Glomerular visceral epithelial cell (primary cell): ENCODE data around the gene TXNDC2.
"Not testable (repeated sequence)": the region's sequence is repeated elsewhere in the genome, so short reads cannot be mapped to it uniquely, and the experiment has no call there.

Experiments
- DNase-seq: peaks from one replicate; pipeline ENCODE4 v3.0.0-alpha.2; 2016; ENCODE audit errors: extremely low spot score

The TXNDC2 gene

DNA sequence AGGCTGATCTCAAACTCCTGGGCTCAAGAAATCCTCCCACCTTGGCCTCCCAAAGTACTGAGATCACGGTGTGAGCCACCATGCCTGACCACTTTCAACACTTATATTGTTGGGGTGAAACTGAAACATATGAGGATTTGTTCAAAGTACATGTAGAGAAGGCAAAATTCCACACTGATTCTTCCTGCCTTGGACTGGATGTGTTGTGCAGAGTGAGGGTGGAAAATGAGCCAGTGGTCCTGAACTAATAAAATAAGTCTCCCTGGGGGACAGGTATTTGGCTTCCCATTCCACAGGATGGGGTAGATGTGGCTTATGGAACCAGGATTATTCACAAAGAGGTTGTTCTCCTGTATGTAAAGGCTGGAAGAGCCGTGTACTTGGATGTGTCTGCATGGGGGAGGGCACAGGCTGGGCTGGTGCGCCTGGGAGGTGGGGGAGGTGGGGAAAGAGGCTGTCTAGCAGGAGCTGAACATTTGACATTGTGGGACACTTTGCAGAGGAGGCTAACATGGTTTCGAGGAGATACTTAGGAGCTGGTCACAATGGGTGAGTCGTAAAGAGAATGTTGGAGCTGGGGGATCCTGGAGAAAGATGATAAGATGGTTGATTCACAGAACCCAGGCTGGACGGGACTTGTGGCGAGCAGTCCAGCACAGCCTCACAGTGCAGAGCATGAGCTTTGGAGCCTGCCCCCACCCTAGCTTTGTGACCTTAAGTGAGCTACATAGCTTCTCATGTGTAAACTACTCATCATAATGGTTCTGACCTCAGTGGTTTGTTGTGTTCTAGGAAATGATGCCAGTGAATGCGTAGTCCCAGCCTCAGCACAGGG, at the start of gene TXNDC2:
Gene TXNDC2 (plus strand): TSS at position 804 of the 835 bp plus-strand sequence. CDS start 708 bp downstream, outside the sequence.
- DNase-seq = no peak

DNA sequence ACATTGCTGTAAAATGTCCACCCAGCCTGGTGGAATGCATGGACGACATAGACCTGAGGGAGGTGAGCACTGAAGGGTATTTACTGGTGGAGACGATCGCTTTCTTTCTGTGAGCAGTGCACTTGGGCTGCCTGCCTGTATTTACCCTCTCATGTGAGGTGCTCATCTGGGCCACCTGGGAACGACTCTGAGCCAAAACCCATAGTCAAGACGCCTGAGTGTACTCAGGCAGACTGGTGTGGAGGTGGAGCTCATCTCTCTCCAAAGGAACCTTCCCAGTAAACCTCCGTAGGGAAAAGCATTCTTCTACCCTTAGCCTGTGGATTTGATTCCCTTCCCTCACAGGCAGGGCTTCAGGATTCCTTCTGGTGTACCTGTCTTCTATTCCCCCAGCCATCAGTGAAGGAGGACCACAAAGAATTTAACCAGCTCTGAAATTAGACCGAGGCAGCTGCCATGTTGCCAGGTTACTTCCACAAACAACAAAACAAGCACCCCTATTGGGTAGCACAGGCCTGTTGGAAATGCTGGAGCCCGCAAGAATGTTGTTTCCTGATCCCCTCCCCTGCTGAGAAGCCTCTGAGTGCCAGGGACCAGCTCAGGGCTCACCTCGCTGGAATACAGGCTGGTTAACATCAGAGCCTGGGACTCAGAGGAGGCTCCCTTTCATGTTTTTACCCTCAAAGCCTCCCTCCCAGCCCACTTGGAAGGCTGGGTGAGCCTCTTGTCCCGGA, 47.5 kb upstream of the TXNDC2 start:
- DNase-seq = peak; percentile 60

DNA sequence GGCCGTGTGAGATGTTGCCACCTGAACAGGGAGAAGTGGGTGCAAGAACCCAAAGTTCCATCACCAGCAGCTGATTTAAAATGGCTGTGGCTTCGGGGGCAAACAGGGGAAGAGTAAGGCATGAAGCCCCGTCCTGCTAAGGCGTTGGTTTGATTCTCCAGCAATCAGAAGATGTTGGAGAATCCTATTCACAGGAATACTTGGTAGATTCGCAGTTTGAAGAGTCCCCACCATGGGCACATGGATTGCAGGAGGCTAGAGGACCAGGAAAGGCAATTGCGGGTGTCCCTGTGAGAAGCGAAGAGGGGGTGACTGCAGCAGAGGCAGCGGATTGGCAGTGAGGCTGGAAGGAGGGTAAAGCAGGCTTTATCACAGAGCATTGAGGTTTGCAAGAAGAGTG, 46.6 kb upstream of the TXNDC2 start:
- DNase-seq = no peak

DNA sequence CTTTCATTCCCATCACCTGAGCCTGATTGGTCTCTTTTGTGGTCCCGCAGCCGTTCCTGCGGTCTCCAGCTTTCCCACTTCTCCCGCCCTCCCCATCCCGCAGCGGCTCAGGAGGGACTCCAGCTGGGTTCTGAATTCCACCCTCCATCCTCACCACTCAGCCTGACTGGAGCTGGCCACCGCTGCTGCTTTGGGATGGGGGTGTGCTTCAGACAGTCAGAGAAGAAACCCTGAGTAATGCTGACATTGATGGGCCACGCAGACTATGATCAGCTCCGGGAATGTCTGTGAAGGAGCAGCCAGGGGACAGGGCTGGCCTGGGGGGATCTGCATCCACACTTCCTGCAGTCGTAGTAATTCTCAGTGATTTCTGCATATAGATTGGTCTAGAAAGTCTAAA, 45.9 kb upstream of the TXNDC2 start:
- no peak for DNase-seq

DNA sequence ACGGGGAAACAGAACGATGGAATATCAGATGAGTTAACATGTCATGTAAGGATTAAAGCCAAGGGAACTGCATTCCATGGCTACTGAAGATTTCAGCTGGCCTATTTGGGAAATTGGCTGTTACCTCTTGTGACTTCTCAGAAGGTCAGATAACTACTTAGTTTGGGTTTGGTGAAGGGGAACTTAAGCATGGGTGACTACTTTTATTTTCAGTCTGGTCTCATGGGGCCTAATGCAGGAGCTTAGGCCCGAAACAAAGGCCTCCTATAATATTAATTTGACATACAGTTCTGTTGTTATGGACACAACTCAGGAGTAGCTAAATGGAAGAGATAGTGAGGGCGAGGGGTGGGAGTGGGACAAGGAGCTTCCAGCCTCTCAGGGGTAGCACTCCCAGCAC, 44.0 kb upstream of the TXNDC2 start:
- DNase-seq = no peak

DNA sequence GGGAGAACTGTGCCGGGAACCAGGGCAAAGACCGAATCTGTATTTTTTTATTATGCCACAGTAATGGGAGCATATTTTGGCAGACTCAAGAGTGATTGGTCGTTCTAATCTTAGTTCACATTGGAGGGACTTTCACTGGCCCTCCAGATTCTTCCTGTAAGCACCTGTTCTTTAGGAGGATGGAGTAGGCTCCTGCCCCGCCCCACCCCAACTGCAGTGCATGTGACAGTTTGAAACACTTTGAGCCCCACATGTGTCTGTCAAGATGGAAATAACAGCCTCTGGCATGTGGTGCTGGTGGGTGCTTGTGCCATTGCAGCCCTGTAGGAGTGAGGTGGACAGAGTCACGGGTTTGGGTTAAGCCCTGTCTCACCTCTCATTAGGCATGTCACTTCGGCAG, 43.3 kb upstream of the TXNDC2 start:
- DNase-seq = no peak

DNA sequence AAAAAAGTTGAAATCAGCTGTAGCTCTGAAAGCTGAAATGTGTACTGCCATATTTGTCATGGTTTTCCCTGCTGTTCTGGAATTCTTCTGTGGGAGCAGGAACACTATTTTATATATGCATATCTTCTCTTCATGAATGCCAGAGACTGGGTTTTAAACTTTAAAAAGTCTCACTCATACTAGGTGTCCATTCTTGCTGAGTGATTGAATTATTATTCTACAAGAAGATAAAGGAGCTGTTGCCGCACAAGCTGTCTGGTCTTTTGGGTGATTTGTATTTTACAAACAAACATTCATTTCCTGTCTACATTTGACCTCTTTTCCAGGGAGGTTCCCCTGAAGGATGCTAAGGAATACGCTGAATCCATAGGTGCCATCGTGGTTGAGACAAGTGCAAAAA, 40.5 kb upstream of the TXNDC2 start:
- no peak for DNase-seq

DNA sequence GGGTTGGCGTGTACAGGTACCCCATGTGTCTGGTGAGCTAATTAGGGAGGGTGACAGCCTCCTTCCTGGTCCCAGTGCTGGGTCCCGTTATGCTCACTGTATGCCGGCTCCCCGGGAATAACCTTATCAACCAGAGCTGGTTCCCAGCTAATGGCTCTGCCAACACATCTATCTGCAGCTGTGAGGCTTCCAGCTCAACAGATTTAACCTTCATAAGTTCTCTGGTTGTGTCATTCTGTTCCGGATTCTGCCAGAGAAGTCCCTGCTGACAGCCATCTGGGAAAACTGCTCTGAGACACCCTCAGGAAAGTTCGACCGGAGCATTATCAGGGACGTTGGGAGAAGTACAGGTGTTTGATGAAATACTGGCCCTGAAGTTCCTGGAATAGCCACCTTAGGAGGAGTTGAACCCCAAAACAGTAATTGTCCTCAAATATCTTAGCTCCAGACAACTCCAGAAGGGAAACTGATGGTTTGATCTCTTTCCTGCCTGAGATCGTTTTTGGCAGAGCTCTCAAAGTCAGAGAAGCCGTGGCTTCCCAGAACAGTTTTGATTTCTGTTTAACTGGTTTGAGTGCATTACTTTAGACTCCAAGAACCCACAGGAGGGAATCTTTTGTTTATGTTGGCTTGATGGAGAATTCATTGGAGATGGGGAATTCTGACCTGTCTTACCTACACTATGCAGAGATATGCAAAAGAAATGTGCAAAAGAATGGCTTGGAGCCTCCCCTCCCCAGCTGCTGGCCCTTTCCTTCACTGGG, 39.4 kb upstream of the TXNDC2 start:
- no peak for DNase-seq

DNA sequence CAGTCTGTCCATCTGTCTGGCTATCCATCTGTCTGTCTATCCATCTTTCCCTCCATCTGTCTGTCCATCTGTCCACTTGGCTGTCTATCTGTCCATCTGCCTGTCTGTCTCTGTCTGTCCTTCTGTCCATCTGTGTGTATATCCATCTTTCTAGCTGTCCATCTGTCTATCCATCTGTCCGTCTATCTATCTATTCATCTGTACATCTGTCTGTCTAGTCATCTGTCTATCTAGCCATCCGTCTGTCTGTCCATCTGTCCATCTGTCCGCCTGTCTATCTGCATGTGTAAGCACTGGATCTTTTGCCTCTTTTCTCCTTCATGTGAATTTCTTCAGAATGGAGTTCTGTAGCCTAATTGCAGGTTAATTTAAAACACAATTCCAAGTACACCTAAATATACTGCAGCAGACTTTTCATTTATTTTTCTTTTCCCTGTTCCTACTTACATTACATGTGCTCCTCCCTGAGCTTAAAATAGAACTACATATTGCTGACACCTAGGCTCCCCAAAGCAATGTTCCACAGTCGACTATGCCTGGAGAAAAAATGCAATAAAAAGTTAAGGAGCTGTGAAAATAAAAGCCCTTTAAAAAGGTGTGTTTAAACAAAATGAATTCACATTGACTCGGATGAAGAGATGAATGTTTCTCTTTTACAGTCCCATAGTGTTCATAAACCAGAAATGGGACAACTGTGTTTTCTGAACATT, 37.4 kb upstream of the TXNDC2 start:
- no peak for DNase-seq

DNA sequence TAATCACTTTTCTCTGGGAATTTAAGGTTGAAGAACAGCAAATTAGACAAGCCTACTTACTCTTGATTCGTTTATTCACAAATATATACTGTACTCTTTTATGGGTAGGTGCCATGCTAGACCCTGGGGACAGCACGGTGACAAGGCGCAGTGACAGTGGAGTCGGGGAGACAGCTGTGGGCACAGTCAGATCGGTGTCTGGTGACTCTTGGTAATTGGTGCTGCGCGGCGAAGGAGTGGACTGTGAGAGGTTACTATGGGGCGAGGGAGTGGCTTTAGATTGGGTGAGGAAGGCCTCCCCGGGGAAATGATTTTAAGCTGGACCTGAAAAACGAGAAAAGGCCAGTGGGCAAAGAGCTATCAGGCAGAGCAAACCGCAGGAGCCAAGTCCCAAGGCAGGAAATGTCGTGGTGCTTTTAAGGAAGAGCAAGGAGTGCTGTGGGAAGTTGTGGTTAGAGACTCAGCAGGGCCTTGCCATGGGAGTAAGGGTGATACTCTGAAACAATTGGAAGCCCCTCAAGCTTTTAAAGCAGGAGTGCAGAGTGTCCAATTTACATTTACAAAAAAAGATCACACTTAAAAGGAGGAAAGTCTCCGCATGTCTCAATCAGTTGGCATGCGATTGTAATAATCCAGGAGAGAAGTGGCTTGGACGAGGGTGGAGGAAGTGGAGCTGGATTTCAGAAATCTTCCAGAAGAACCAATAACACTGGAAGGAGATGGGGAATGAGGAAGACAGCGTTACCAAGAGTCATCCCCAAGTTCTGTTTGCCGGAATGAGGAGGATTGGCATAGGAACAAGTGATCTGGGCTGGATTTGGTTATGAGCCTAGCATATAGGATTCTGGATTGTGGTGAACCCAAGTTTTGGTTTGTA, 36.1 kb upstream of the TXNDC2 start:
- peak; percentile 24 for DNase-seq

DNA sequence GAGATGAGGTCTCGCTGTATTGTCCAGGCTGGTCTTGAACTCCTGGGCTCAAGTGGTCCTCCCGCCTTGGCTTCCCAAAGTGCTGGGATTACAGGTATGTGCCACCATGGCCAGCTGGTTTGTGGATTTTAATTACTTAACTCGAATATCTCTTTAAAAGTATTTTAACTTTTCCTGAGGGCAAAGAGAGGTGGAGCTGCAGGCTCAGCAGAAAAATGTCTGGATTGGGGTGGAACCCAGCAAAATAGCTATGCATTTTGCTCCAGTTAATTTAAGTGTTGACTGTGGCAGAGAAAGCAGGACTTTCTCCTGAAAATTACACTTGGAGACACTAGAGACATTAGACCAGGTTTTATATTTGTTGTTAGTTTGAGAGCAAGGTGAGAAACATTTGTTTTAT, 35.5 kb upstream of the TXNDC2 start:
- DNase-seq = no peak

DNA sequence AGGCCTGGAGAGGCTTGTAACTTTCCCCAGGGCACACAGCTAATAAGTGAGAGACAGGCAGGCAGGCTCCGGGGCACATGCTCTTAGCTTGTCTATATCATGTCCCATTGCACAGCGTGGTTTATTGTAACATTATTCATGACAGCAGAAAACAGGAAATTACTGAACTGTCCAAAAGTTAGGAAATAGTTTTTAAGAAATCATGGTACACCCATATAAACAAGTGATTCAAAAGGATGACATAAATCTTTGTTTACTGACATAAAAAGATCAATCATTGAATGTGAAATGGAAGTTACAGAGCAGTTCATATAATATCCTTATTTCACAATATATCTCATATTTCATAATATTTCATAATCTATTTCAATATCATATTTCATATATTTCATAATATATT, 34.3 kb upstream of the TXNDC2 start:
- no peak for DNase-seq

DNA sequence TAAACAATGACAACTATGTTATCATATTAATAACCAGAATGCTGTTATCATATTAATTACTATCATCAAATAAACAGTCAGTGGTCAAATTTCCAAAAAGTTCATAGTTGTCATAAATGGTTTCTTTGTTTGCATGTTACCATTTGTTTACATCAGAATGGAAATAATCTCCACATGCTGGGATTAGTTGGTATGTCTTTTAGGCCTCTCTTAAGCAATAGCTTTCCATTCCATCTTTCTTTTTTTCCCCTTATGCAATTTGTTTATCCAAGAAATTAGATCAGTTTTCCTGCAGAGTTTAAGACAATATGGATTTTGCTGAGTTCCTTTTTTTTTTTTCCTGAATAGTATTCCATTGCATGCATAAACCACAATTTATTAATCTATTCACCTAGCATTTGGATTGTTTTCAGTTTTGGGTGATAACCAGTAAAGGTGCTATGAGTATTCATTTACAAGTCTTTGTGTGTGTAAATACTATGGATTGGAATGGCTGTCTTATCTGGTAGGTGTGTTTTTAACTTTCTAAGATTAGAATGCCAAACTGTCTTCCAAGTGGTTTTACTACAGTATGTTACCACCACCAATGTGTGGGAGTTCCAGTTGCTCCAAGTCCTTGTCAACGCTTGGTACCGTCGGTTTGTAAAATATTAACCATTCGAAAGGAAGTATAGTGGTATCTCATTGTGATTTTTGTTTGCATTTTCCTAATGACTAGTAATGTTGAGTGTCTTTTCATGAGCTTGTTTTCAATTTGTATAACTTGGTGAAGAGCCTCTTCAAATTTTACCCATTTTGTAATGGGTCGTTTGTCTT, 33.3 kb upstream of the TXNDC2 start:
- DNase-seq = no peak

DNA sequence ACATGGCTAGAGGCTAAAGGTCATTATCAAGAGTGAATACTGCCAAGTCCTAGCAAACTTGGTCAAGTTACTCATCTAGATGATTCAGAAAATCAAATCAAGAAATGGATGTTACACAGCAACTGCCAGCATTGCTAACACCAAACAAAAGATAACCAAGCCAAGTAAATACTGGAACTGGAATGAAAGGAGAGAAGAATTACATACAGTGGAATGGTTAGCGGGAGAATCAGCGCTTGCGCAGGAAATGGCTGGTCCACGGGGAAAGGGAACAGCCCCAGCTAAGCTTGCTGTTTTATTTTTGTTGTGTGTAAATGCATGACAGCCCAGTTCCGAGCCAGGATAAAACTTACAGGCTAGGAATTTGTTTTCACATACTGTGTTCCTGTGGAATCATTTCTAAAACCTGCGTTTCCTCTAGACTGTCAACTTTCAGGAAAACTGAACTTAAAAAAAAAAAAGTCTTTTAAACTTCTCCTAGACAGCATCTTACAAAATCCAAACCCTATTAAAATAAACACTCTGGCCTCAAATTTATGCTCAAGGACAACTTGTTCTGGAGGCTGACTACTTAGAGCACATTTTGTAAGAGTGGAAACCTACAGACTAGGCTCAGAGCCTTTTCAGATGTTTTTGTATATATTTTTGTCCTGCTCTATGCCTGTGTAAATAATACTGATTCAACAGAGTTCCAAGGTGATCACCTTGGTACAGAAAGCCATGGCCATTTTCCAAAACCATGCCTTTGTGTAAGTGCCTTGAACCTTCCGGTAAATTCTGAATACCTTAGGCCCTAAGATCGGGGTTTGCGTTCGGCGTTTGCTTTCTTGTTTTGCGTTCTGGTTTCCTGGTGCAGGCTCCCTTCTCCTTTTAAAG, 30.7 kb upstream of the TXNDC2 start:
- DNase-seq = no peak

DNA sequence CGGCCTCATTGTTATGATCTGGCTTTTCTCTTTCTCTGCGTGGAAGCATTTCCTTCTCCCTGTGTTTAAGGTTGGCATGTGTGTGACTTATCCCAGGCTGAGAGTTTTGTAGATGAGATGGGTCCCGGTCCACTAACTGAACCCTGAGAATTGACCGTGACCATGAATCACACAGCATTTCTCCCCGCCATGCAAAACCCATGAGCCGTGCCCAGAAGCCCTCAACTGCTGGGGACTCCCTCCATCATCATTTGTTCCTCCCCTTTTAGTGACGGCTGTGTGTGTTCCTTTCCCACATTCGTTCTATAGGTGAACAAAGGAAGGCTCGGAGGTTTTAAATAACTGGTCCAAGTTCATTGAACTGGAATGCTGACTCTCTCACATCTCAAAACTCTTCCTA, 30.1 kb upstream of the TXNDC2 start:
- DNase-seq = peak; percentile 82

DNA sequence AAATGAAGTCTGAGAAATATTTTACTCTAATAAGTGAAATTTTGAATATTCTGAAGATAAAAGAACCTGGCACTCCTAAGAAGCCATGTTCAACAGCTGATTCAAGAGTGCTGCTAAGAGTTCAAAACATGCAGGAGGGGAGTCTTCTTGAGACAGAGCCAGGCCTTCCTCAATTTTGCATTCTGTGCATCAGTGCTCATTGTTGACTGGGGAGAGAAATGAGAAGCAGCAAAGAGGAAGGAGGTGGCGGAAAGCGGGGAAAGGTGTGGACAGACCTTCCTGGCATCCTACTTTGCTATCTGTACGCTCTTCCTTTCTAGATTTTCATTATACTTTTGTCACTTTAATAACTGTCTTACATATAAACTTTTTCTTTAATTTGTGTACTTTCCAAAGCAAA, 29.7 kb upstream of the TXNDC2 start:
- DNase-seq = no peak

DNA sequence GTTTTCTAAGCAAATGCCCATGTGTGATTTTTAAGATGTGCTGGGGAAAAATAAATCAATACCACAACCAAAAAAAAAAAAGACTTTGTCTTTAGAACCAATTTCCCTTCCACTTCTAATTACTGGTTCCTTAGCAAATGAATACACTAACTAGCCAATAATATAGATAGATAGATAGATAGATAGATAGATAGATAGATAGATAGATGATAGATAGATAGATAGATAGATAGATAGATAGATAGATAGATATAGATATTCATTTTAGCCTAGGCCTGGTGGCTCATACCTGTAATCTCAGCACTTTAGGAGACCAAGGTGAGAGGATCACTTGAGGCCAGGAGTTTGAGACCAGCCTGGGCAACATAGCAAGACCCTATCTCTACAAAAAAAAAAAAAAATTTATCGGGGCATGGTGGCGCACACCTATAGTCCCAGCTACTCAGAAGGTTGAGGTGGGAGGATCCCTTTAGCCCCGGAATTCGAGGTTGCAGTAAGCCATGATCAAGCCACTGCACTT, 28.2 kb upstream of the TXNDC2 start:
- DNase-seq = not testable (repeated sequence)

DNA sequence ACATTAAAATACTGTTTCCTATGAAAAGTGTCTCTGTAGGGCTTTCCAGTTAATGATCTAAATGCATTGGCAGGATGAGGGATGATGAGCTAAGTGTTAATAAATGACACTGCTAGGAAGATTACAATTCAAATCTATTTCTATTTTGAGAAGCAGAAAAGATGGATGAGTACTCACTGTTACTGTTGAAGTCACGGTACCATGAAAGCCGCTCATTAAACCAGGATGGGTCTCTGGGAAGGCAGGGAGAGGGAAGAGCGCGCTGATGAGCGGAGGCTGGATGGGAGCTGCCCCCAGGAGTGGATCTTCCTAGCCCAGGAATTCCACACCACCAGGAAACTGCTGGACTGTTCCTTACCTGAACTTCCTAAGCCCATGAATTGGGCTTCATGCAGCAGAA, 27.1 kb upstream of the TXNDC2 start:
- peak; percentile 21 for DNase-seq

DNA sequence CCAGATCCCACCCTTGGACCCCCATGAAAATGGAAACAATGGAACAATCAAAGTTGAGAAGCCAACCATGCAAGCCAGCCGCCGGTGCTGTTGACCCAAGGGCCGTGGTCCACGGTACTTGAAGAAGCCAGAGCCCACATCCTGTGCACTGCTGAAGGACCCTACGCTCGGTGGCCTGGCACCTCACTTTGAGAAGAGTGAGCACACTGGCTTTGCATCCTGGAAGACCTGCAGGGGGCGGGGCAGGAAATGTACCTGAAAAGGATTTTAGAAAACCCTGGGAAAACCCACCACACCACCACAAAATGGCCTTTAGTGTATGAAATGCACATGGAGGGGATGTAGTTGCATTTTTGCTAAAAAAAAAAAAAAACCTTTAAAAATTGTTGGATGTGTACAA, 26.5 kb upstream of the TXNDC2 start:
- no peak for DNase-seq
